ENCODE data around the gene ITPR2. TPM values are rescaled to one million over a fixed set of nuclear protein-coding genes. Genes with fewer than 3 reads are reported as not detected.
A peak's percentile ranks its signal among the peaks of the same experiment; 100 is the strongest.
"Not testable (repeated sequence)": the region's sequence is repeated elsewhere in the genome, so short reads cannot be mapped to it uniquely, and the experiment has no call there.

Gene ITPR2
- 10 to 100 TPM in 1 of 12 donors, 1 to 10 TPM in 10, not detected in 1; 2.6 to 10.1 (median 4.6) TPM for polyA plus RNA-seq (ENCODE audit: insufficient read length in 12 of 12)
- long read RNA-seq, donor 1: 0 reads
- long read RNA-seq, donor 2: 0 reads
- long read RNA-seq, donor 3: 0 reads
- long read RNA-seq, donor 4: 0 reads
- long read RNA-seq, donor 5: 0 reads
- long read RNA-seq, donor 6: 0 reads
- long read RNA-seq, donor 7: 0 reads
- long read RNA-seq, donor 8: 0 reads
- long read RNA-seq, donor 9: 0 reads
- long read RNA-seq, donor 10: 0 reads
- long read RNA-seq, donor 11: 0 reads

GRCh38 chr12:26832822-26833742 is at the start of gene ITPR2:
ITPR2 (minus strand) TSS chr12:26833194; CDS start chr12:26832781, 413 bp downstream.
- DNase-seq: peak; percentile 76

GRCh38 chr12:26880625-26881024 is 47.6 kb upstream of the ITPR2 start:
- no peak for DNase-seq

DNA sequence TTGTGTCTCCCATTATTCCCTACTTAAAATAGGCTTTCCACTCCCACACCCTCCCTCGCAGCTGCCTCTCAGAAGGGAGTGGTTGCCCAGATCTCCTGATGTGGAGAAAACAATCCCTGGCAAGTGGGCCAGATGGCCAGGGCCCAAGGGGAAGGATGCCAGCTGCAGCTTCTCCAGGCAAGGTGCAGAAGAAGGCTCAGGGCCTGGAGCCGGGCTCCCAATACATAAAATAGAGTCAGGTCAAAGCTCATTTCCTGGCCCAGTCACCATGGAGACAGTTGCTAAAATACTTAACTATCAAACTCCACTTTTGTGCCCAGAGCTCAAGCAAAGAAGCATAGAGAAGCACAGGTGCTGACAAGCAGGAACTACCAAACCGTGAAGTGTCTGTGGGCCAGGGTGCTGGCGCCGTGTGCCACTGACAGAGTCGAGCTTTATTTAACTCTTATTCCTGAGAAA is 45.7 kb upstream of the ITPR2 start:
- peak; percentile 72 for DNase-seq

DNA sequence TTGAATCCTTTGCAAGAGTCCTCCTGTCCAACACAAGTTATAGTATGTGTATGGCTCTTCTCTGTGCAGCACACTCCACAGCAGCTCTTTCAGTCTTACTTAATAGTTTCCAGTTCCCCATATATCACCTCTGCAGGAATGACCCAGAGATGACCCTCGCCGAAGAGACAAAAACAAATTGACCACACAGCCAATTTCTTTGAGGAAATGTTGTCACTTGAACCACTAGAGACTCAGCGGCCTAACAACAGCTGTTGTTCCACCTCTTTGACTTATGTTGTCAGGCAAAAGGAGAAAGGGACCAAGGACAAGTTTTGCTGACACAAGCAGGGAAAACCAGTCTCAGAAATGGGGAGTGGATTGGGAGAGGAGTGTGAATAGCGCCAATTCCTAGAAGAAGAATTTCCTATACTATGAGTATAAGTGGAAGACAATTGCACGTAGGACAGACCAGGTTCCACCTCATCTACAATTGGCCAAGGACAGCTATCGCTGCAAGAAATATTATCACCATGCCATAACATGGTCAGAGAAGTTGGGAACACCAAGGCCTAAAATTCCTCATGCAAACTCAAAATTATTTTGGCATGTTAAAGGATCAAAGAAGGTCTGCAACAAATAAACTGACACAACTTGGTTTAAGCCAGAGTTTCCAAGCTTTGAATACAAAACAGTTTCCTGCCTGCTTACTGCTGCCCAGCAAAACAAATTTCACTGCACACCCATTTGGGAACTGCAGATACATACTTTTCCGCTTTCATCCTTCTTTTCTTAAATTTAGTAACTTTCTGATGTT is 41.7 kb upstream of the ITPR2 start:
- DNase-seq: peak; percentile 35

DNA sequence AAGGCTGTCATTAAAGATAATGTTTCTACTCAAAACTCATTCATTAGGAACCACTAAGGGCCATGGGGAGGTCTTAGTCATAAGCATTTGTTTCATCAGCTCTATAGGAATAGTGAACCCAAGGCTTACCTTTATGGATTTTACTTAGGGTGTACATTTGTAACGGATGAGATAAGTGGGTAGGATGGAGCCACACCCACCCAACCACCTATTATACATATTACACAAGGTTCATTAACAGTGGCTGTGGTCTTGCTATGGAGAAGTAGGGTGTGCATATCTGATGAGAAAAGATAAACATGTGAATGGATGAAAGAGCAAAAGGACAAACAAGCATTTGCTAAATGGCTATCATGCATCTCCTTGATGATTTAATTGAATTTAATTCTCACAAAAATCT is 39.6 kb upstream of the ITPR2 start:
- DNase-seq: no peak

DNA sequence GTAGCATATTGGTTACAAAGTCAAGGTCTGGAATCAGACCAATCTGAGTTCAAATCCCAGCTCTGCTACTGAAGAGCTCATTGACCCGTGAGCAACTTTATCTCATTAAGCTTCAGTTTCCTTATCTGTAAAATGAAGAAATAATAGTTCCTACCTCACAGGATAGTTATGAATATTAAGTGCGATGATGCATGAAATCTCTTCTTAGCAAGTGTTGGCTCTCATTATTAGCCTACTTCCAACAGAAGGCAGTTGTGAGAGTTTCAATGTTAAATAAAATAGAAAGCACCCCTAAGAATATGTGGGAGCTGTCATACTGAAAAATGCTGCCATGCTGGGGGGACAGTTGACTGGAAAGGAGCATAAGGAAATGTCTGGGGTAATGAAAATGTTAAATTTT is 39.0 kb upstream of the ITPR2 start:
- DNase-seq: no peak

- no peak for DNase-seq
Observed at GRCh38 chr12:26870491-26871419, 37.8 kb upstream of the ITPR2 start.

DNA sequence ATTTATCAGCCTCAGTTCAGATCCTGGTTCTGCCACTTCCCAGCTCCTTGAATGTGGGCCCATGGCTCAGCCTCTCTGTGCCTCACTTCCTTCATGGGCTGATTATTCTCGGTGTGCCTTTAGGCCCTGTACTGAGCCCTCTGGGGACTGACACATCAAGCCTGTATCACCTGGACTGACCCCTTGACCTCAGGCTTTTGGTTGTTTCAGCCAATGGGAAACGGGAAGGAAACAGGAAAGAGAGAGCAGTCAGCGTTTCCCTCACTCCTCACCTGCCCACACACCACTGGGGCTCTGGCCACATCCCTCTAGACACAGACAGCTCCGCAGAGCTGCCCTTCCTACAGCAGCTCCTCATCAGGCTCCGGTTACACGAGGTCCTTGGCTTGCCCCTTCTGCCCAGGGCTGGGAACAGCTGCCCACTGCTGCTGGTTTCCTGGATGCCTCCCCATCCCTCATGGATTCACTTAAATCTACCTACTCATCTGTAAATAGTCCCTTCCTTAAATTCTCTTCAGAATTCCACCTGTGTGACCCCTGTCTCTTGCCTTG is 37.0 kb upstream of the ITPR2 start:
- DNase-seq: no peak

- DNase-seq: no peak
Observed at GRCh38 chr12:26869104-26869494, 36.1 kb upstream of the ITPR2 start.

DNA sequence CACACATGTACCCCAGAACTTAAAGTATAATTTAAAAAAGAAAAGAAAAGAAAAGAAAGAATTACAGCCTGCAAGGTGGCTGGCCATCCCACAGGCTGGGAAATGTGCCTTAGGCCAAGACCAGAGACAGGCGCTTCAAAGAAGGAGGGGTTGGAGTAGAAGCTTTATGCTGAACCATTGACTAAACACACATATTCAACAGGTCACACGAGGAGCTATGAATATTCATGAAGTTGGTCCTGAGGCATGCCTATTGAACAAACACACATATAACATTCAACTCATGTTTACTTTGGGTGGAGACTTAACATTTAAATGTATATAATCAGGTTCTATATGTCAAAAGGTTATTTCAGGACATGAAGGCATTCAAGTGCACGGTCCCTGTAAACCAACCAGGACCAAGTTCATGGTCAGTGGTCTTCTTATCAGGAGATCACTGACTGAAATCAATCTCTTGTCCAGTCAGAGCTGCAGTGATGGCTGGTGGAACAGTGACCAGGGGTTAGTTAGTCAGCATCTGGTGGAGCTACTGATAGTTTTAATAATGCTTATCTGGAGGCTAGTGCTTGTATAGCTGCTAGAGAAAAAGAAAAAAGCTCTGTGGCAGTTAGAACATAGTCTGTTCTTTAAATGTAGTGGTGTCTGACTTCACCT is 35.6 kb upstream of the ITPR2 start:
- DNase-seq: no peak

GRCh38 chr12:26867080-26867479 is 34.1 kb upstream of the ITPR2 start:
- DNase-seq: no peak

GRCh38 chr12:26863515-26863914 is 30.5 kb upstream of the ITPR2 start:
- no peak for DNase-seq

- DNase-seq: not testable (repeated sequence)
Observed at GRCh38 chr12:26862787-26863186, 29.8 kb upstream of the ITPR2 start.

- no peak for DNase-seq
Observed at GRCh38 chr12:26861690-26862089, 28.7 kb upstream of the ITPR2 start.

DNA sequence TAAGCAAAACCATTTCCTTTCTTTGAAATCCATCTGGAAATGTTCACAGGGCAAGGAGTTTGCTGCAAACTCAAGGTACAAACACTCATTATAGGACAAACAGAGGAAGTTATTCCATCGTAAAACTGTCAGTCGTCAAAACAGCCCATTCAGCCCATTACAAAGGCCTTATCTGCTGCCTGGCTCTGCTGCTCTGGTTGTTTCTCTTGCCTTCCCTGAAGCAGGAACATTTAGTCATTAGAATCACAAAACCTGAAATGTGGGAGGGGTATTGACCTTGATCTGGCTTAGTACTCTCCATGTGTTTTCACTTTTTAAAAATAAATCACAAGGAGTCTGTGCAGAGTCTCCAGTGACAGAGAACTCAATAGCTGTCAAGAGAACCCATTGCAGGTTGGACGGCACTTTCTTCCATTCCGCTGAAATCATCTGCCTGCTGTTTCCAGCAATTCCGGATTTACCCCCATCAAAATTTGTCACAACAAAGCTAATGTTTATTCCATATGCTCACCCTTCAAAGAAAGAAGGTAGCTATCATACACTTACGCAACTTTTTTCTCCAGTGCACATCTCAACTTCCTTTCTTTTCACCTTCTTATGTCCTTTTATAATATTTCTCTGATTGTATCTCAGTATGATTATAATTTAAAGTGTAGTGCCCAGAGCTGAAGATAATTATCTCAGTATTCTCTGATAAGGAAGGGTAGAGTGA is 24.6 kb upstream of the ITPR2 start:
- no peak for DNase-seq

DNA sequence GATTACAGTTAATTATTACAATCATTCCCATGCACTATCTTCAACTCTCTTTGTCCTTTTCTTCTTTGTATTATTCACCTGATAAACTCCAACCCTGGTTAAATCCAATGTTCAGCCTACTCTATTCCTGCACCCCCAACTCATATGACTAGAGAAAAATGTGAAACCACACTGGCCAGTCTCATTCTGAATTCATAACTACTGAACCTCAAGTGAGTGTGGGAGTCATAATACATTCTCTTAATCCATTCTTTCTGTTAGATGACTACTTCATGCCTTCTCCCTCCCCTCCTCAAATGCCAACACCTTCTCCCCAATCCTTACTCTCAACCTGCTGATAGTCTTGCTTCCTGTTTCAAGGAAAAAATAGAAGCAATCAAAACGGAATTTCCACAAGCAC is 22.3 kb upstream of the ITPR2 start:
- no peak for DNase-seq

DNA sequence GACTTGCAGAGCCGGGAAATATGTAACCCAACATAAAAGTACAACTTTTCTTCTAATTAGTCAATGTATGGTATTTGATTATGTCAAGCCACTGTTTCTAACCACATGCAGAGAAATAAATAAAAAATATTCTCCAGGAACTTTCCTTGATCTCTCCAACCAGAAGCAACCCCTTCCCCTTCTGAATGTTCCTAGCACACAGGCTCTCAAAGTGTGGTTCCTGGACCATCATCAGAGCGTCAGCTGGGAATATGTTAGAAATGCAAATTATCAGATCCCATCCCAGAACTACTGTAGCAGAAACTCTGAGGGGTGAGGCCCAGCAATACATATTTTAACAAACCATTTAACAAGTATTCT is 21.0 kb upstream of the ITPR2 start:
- DNase-seq: no peak

- peak; percentile 67 for DNase-seq
Observed at GRCh38 chr12:26853303-26854030, 20.5 kb upstream of the ITPR2 start.
